ENCODE measurements around the gene PRDX1.

Gene PRDX1

GRCh38 chr1:45554198-45554597, 32.5 kb upstream of the PRDX1 start:
- no peaks in the 10 kb centered on the region for H3K27me3 ChIP-seq (ENCODE audit: control insufficient read depth, insufficient read depth, low read length)
- H3K27ac ChIP-seq: no peak overlapping the region
- no peak overlapping the region for H3K4me3 ChIP-seq (ENCODE audit: low read depth, low read length)
- no peak overlapping the region for H2AFZ ChIP-seq
- TF ChIP-seq CTCF (IDR thresholded peaks at IDR 0.05): no peak
- no peaks in the 10 kb centered on the region for H3K79me2 ChIP-seq
- H3K9ac ChIP-seq: no peak overlapping the region
- no peaks in the 10 kb centered on the region for H3K4me1 ChIP-seq
- H3K9me3 ChIP-seq (ENCODE audit: control insufficient read depth, low read length): no peaks in the 10 kb centered on the region
- H3K4me2 ChIP-seq (ENCODE audit: low read length): no peak overlapping the region
- no peaks in the 10 kb centered on the region for H3K36me3 ChIP-seq (ENCODE audit: control insufficient read depth, insufficient read depth, low read length)

DNA sequence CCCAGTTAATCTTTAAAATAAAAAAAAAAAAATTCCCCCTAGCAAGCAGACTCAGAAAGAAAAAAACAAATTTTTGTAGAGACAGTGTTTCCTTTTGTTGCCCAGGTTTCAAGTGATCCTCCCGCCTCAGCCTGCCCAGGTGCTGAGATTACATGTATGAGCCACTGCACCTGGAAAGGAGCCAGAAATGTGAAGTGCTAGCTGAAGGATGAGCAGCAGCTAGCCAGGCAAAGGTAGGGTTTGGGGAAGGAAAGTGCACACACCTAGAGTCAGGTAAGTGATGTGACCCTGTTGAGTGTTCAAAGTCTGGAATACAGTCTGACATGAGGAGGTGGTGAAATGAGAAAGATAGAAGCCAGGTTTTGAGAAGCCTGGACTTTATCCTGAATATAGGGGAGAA, 30.6 kb upstream of the PRDX1 start:
- no peak overlapping the region for H3K4me2 ChIP-seq (ENCODE audit: low read length)
- no peaks in the 10 kb centered on the region for H3K27me3 ChIP-seq (ENCODE audit: control insufficient read depth, insufficient read depth, low read length)
- TF ChIP-seq CTCF (IDR thresholded peaks at IDR 0.05): no peak
- no peaks in the 10 kb centered on the region for H3K79me2 ChIP-seq
- no peaks in the 10 kb centered on the region for H3K4me1 ChIP-seq
- H2AFZ ChIP-seq: no peak overlapping the region
- no peak overlapping the region for H3K27ac ChIP-seq
- H3K9me3 ChIP-seq (ENCODE audit: control insufficient read depth, low read length): no peaks in the 10 kb centered on the region
- no peak overlapping the region for H3K9ac ChIP-seq
- no peak overlapping the region for H3K4me3 ChIP-seq (ENCODE audit: low read depth, low read length)
- no peaks in the 10 kb centered on the region for H3K36me3 ChIP-seq (ENCODE audit: control insufficient read depth, insufficient read depth, low read length)

- Histone ChIP-seq H3K27ac (no peak overlapping the region), H3K4me3 (ENCODE audit: low read depth, low read length) (peak overlapping the region; percentile 72), H3K9ac (no peak overlapping the region), H3K9me3 (ENCODE audit: control insufficient read depth, low read length) (no peaks in the 10 kb centered on the region), H3K36me3 (ENCODE audit: control insufficient read depth, insufficient read depth, low read length) (no peaks in the 10 kb centered on the region), H3K27me3 (ENCODE audit: control insufficient read depth, insufficient read depth, low read length) (no peaks in the 10 kb centered on the region), H2AFZ (peak overlapping the region; percentile 94), H3K4me1 (no peaks in the 10 kb centered on the region), H3K79me2 (no peaks in the 10 kb centered on the region), H3K4me2 (ENCODE audit: low read length) (peak overlapping the region; percentile 88)
- no peak for TF ChIP-seq CTCF (IDR thresholded peaks at IDR 0.05)
These were observed 30.0 kb upstream of the PRDX1 start for GRCh38 chr1:45551684-45552083.

DNA sequence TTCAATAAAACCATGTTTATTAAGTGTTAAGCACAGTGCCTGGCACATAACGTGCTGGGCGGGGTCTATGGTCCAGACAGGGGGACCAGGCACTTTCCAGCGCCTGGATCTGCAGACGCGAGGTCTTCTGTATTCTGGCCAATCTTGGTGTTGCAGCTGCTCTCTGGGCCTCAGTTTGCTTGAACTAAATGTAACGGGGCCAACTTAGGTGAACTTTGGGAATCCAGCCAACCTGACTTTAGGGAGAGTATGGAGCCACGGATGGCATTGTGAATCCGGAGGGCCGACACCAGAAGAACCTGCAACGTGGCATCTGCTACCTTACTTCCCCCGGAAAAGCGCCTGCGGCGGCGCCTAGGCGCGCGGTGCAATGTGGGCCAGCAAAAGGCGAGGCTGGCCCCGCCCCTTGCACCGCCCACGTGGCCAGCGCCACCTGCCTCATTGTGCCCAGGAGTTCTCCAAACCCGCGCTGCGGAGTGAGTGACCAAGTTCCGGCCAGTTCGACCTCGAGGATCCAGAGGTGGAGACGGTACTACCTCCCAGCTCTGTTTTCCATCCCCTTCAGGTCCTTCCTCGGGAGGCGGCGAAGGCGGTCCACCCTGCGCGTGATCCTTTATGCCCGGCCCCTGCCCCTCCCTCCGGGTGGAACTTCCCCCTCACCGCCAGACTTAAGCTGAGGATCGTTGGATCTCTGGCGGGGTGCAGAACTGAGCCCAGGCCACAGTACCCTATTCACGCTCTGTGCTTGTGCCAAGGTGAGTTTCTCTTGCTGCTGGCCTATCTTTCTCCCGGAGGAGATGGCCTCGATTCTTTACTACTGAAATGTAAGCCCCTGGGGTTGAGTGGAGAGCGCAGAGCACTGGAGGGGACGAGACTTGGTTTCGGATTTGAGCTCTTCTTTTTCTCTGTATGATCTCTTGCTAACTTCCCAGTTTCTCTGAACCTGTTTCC, 29.0 kb upstream of the PRDX1 start, which contains the start of gene AKR1A1:
Gene AKR1A1, plus strand, starts transcription at position 426 of the 951 bp plus-strand sequence. CDS start 10,969 bp downstream, outside the sequence.
- Histone ChIP-seq H3K4me3 (ENCODE audit: low read depth, low read length) (peak within 1 kb of the TSS; percentile 72), H3K4me2 (ENCODE audit: low read length) (peak within 1 kb of the TSS; percentile 88), H3K27ac (peak within 1 kb of the TSS; percentile 76), H3K9me3 (ENCODE audit: control insufficient read depth, low read length) (no peaks in the 10 kb centered on the region), H3K9ac (peak within 1 kb of the TSS; percentile 19), H3K36me3 (ENCODE audit: control insufficient read depth, insufficient read depth, low read length) (no peaks in the 10 kb centered on the region), H3K4me1 (no peaks in the 10 kb centered on the region), H2AFZ (peak within 1 kb of the TSS; percentile 94), H3K27me3 (ENCODE audit: control insufficient read depth, insufficient read depth, low read length) (no peaks in the 10 kb centered on the region), H3K79me2 (no peaks in the 10 kb centered on the region)
- TF ChIP-seq CTCF (IDR thresholded peaks at IDR 0.05): no peak

Data from parathyroid adenoma (tissue), 2 donors.